Neural cell (in vitro differentiated cells): ENCODE measurements around the gene POU2F2. TPM values are rescaled to one million over a fixed set of nuclear protein-coding genes. Genes with fewer than 3 reads are reported as not detected.

ENCODE experiments used
- H2AFZ ChIP-seq: fragments of 200-600, 300-800 bp; sonication (generic), shearing (Covaris generic); 2 replicates; pipeline ENCODE4 v1.6.0; 2014; ENCODE audit warnings: low read depth, mild to moderate bottlenecking, antibody characterized with exemption, low read length, moderate library complexity
- H3F3A ChIP-seq: fragments of 200-600 bp; shearing (Covaris generic); 2 replicates; pipeline ENCODE4 v1.6.1; 2016; ENCODE audit warnings: mild to moderate bottlenecking, moderate library complexity, mixed read lengths, antibody characterized with exemption, low read length; ENCODE audit not compliant: insufficient read depth, poor library complexity, severe bottlenecking
- H3K27ac ChIP-seq: fragments of 200-600, 300-800 bp; sonication (generic), shearing (Covaris generic); 2 replicates; pipeline ENCODE4 v1.5.1; 2014; ENCODE audit warnings: mild to moderate bottlenecking, low read length, moderate library complexity
- H3K27me3 ChIP-seq: fragments of 300-800, 200-600 bp; sonication (generic), shearing (Covaris generic); 2 replicates; pipeline ENCODE4 v1.6.0; 2014; ENCODE audit warnings: mild to moderate bottlenecking, low read depth, low read length, moderate library complexity; ENCODE audit not compliant: insufficient read depth
- H3K36me3 ChIP-seq: fragments of 300-800, 200-600 bp; sonication (generic), shearing (Covaris generic); 2 replicates; pipeline ENCODE4 v1.5.1; 2014; ENCODE audit warnings: mild to moderate bottlenecking, antibody characterized with exemption, low read length, moderate library complexity; ENCODE audit not compliant: insufficient read depth
- H3K4me2 ChIP-seq: fragments of 300-800, 200-600 bp; sonication (generic), shearing (Covaris generic); 2 replicates; pipeline ENCODE4 v1.6.0; 2014; ENCODE audit warnings: mild to moderate bottlenecking, low read length
- H3K4me3 ChIP-seq: fragments of 300-800, 200-600 bp; sonication (generic), shearing (Covaris generic); 2 replicates; pipeline ENCODE4 v1.5.1; 2014; ENCODE audit warnings: mild to moderate bottlenecking, low read length, moderate library complexity
- H3K79me2 ChIP-seq: fragments of 200-600 bp; shearing (Covaris generic); replicated peaks from 2 replicates; pipeline ENCODE4 v1.6.0; 2014; ENCODE audit warnings: mild to moderate bottlenecking, low read length, moderate library complexity; ENCODE audit not compliant: insufficient read depth
- H3K9ac ChIP-seq: fragments of 300-800, 200-600 bp; sonication (generic), shearing (Covaris generic); 2 replicates; pipeline ENCODE4 v1.6.1; 2016; ENCODE audit warnings: mild to moderate bottlenecking, low read length, mixed read lengths
- H3K9me2 ChIP-seq: fragments of 200-600 bp; shearing (Covaris generic); 2 replicates; pipeline ENCODE4 v1.6.1; 2016; ENCODE audit warnings: mild to moderate bottlenecking, low read length, mixed read lengths; ENCODE audit not compliant: insufficient read depth
- H3K9me3 ChIP-seq: fragments of 200-600, 300-800 bp; sonication (generic), shearing (Covaris generic); 2 replicates; pipeline ENCODE4 v1.6.1; 2016; ENCODE audit warnings: mild to moderate bottlenecking, mixed run types, low read length, moderate library complexity, mixed read lengths
- H4K20me1 ChIP-seq: fragments of 200-600 bp; shearing (Covaris generic); 2 replicates; pipeline ENCODE4 v1.6.1; 2016; ENCODE audit warnings: mild to moderate bottlenecking, mixed run types; ENCODE audit not compliant: insufficient read depth
- CTCF ChIP-seq: fragments of 450-650 bp; IDR thresholded peaks from 2 replicates; pipeline ENCODE4 v1.5.1; 2014; ENCODE audit warnings: antibody characterized with exemption, mild to moderate bottlenecking, moderate library complexity; ENCODE audit not compliant: poor library complexity, severe bottlenecking
- EP300 ChIP-seq: fragments of 450-650 bp; conservative IDR thresholded peaks from 2 replicates; pipeline ENCODE4 v1.6.1; 2014; ENCODE audit warnings: antibody characterized with exemption, mild to moderate bottlenecking, moderate library complexity; ENCODE audit not compliant: poor library complexity, severe bottlenecking
- EZH2 ChIP-seq: fragments of 200-600, 300-800 bp; shearing (Covaris generic), sonication (generic); IDR thresholded peaks from 2 replicates; pipeline ENCODE4 v1.6.1; 2014; ENCODE audit warnings: antibody characterized with exemption, low read length, borderline replicate concordance, mild to moderate bottlenecking; ENCODE audit not compliant: insufficient read depth, poor library complexity, severe bottlenecking
- MXI1 ChIP-seq: fragments of 450-650 bp; conservative IDR thresholded peaks from 2 replicates; pipeline ENCODE4 v1.6.1; 2014; ENCODE audit warnings: antibody characterized with exemption, mild to moderate bottlenecking; ENCODE audit not compliant: poor library complexity, severe bottlenecking
- POLR2AphosphoS5 ChIP-seq: IDR thresholded peaks from 2 replicates; pipeline ENCODE4 v1.6.1; 2012
- RAD21 ChIP-seq: fragments of 450-650 bp; conservative IDR thresholded peaks from 2 replicates; pipeline ENCODE4 v1.6.1; 2014; ENCODE audit warnings: antibody characterized with exemption, mild to moderate bottlenecking, moderate library complexity
- SMC3 ChIP-seq: fragments of 450-650 bp; conservative IDR thresholded peaks from 2 replicates; pipeline ENCODE4 v1.6.1; 2014; ENCODE audit warnings: antibody characterized with exemption, mild to moderate bottlenecking, moderate library complexity; ENCODE audit not compliant: poor library complexity
- TAF1 ChIP-seq: IDR thresholded peaks from 2 replicates; pipeline ENCODE4 v1.6.1; 2012; ENCODE audit warnings: low read depth
- polyA plus RNA-seq: library from polyadenylated mRNA; depleted of rRNA; stranded (reverse); fragments of >200 nt; gene quantifications from 2 replicates; pipeline ENCODE4 v1.2.3, GENCODE V29; 2014
- TF ChIP-seq, protein P1 (sequence below): IDR thresholded peaks from 2 replicates; pipeline ENCODE4 v1.6.1; 2012; ENCODE audit warnings: borderline replicate concordance

The POU2F2 gene
- polyA plus RNA-seq, 1 donor from 2014 or later, result 7.7 TPM

- no peaks in the 10 kb centered on the region for H3K9me2 ChIP-seq
- no peaks in the 10 kb centered on the region for H3K27me3 ChIP-seq
- H3K27ac ChIP-seq, result no peak overlapping the region
- H3K36me3 ChIP-seq, result peaks cover 9% of the 10 kb centered on the region
- H2AFZ ChIP-seq, result no peak overlapping the region
- H3K4me3 ChIP-seq, result no peak overlapping the region
- no peak overlapping the region for H3K9ac ChIP-seq
- no peaks in the 10 kb centered on the region for H3F3A ChIP-seq
- no peaks in the 10 kb centered on the region for H3K9me3 ChIP-seq
- no peaks in the 10 kb centered on the region for H4K20me1 ChIP-seq
- no peak overlapping the region for H3K4me2 ChIP-seq
- no peaks in the 10 kb centered on the region for H3K79me2 ChIP-seq
- TF ChIP-seq MXI1 (no peak), EZH2 (no peak), RAD21 (no peak), EP300 (no peak), POLR2AphosphoS5 (no peak), CTCF (no peak), TAF1 (no peak), SMC3 (no peak)
- TF ChIP-seq, protein P1, sequence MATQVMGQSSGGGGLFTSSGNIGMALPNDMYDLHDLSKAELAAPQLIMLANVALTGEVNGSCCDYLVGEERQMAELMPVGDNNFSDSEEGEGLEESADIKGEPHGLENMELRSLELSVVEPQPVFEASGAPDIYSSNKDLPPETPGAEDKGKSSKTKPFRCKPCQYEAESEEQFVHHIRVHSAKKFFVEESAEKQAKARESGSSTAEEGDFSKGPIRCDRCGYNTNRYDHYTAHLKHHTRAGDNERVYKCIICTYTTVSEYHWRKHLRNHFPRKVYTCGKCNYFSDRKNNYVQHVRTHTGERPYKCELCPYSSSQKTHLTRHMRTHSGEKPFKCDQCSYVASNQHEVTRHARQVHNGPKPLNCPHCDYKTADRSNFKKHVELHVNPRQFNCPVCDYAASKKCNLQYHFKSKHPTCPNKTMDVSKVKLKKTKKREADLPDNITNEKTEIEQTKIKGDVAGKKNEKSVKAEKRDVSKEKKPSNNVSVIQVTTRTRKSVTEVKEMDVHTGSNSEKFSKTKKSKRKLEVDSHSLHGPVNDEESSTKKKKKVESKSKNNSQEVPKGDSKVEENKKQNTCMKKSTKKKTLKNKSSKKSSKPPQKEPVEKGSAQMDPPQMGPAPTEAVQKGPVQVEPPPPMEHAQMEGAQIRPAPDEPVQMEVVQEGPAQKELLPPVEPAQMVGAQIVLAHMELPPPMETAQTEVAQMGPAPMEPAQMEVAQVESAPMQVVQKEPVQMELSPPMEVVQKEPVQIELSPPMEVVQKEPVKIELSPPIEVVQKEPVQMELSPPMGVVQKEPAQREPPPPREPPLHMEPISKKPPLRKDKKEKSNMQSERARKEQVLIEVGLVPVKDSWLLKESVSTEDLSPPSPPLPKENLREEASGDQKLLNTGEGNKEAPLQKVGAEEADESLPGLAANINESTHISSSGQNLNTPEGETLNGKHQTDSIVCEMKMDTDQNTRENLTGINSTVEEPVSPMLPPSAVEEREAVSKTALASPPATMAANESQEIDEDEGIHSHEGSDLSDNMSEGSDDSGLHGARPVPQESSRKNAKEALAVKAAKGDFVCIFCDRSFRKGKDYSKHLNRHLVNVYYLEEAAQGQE, result no peak
Measured at GRCh38 chr19:42091300-42091699, 40.9 kb downstream of the POU2F2 start.

DNA sequence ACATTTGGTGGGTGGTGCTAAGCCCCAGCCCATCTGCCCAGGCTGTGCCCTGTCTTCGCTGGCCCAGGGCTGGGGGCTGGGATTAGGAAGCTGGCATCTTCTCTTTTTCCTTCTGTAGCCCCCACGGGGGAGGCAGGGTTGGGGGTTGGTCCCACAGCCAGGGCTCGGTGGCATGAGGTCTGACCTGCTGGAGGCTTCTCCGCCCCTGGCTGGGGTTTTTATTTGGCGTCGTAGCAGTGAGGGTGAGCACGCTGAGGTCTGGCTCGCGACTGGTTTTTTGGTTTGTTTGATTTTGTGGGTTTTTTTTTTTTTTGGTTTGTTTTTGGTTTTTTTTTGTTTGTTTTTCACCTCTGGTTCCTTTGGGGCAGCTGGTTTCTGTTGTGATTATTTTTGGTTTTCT lies 41.6 kb downstream of the POU2F2 start:
- no peak overlapping the region for H3K4me3 ChIP-seq
- peaks cover 9% of the 10 kb centered on the region for H3K36me3 ChIP-seq
- TF ChIP-seq, protein P1, result no peak
- TF ChIP-seq CTCF (no peak), EZH2 (no peak), EP300 (no peak), MXI1 (no peak), SMC3 (no peak), RAD21 (no peak), TAF1 (no peak), POLR2AphosphoS5 (no peak)

More for the DNA sequence above, 41.6 kb downstream of the POU2F2 start:
- H3F3A ChIP-seq, result no peaks in the 10 kb centered on the region
- no peaks in the 10 kb centered on the region for H3K79me2 ChIP-seq
- no peaks in the 10 kb centered on the region for H3K9me2 ChIP-seq
- no peaks in the 10 kb centered on the region for H3K9me3 ChIP-seq
- no peak overlapping the region for H3K27ac ChIP-seq
- H4K20me1 ChIP-seq, result no peaks in the 10 kb centered on the region
- no peak overlapping the region for H3K9ac ChIP-seq
- no peak overlapping the region for H3K4me2 ChIP-seq
- H2AFZ ChIP-seq, result no peak overlapping the region
- no peaks in the 10 kb centered on the region for H3K27me3 ChIP-seq
